CD4-positive, alpha-beta T cell treated with Interleukin-10 for 1 hour (primary cell): ENCODE results near the gene SLC27A5.
A peak's percentile ranks its signal among the peaks of the same experiment; 100 is the strongest.
"Not testable (repeated sequence)": the region's sequence is repeated elsewhere in the genome, so short reads cannot be mapped to it uniquely, and the experiment has no call there.

Experiments
- DNase-seq: peaks from one replicate; pipeline ENCODE4 v3.0.0-alpha.2; 2020

SLC27A5 gene

GRCh38 chr19:58466089-58466759, 45.6 kb downstream of the SLC27A5 start:
- no peak for DNase-seq

DNA sequence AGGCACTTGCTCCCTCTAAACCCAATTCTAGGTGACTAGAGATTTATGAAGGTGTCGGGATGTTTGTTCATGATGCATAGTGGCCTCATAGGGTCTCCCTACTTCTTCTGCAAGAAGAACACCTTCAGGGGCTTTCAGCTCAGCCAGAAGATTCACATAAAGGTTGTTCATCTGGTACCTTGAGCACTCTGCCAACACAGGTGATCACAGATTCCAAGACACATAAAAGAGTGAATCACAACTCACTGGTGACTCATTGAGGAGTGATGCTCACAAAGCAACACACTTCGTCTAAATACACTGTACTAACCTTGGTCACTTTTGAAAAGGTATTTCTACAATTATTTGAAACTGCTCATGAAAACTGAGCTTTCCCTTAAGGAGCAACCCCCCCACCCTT, 51.8 kb downstream of the SLC27A5 start:
- DNase-seq: no peak

- no peak for DNase-seq
Observed at GRCh38 chr19:58456111-58456510, 55.7 kb downstream of the SLC27A5 start.

DNA sequence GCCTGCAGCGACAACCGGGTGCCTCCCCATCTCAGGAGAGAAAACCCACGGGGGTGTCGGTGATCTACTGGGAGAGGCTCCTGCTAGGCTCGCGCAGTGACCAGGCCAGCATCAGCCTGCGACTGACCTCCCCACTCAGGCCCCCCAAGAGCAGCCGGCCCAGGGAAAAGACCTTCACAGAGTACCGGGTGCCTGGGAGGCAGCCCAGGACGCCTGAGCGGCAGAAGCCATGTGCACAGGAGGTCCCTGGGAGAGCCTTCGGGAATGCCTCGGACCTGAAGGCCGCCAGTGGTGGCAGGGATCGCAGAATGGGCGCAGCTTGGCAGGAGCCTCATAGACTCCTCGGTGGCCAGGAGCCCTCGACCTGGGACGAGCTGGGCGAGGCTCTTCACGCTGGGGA, 56.5 kb downstream of the SLC27A5 start:
- no peak for DNase-seq

DNA sequence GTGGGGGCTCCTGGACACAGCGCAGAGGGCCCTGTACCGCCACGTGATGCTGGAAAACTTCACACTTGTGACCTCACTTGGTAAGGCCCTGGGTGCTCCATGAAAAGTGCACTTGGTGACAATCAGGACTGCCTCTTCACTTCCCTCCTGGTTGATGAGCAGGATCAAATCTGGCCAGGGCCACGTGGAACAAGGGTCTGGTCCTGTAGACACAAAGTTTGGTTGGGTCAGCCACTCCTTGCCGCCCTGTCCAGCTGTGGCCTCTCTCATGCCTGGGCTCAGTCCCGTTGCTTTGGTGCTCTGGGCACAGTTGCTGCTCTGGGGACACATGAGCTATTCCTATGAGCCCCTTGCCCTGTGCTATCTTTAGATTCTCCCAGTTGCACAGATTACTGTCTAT, 58.0 kb downstream of the SLC27A5 start:
- DNase-seq: no peak

DNA sequence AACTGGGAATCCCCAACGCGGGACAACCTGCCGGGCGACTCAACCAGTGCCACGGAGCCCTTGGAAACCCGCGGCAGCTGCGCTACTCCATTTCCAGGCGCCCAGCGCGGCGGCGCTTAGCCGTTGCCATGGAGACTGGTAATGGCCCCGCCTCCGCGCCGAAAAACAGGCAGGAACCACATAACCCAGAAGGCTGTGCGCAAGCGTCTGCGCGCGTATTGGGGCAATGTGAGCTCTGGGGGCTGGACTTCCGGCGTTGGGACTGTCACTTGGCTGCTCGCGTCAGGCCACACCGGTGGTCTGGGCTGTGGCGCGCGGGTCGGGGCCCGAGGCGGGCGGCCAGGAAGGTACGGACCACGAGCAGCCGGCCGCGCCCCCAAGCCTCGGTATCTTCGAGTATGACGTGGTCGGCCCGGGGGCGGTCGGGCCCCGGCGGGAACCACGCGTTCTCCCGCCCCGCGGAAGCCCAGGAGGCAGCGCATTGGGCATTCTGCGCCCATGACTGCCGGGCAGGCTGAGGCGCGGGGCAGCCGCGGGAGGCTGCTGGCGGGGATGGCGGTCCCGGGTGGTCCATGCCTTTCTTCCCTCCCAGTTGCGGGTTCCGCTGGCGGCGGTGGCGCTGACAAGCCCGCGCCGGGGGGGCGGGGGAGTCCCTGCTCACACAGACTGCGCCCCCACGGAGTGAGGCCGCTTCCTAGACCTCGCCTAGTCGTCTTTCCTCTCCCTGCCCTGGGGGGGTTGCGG, 60.3 kb downstream of the SLC27A5 start, which contains the start of gene ZNF324B:
Gene ZNF324B, plus strand, starts transcription at position 265 of the 744 bp plus-strand sequence. CDS start 2,080 bp downstream, outside the sequence.
- peak; percentile 98 for DNase-seq

GRCh38 chr19:58450856-58451357, 60.9 kb downstream of the SLC27A5 start:
- peak; percentile 10 for DNase-seq

DNA sequence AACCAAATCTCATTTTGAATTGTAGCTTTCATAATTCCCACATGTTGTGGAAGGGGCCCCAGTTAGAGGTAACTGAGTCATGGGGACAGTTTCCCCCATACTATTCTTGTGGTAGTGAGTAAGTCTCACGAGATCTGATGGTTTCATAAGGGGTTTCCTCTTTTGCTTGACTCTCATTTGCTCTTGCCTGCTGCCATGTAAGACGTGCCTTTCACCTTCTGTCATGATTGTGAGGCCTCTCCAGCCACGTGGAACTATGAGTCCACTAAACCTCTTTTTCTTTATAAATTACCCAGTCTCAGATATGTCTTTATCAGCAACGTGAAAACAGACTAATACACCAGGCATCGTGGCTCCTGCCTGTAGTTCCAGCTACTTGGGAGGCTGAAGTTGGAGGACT, 61.8 kb downstream of the SLC27A5 start:
- not testable (repeated sequence) for DNase-seq

- not testable (repeated sequence) for DNase-seq
Observed at GRCh38 chr19:58448860-58449259, 62.9 kb downstream of the SLC27A5 start.
